HepG2 (cell line): ENCODE results near the gene SBK3. TPM values are rescaled to one million over a fixed set of nuclear protein-coding genes. Genes with fewer than 3 reads are reported as not detected.

ENCODE experiments used
- ATRX ChIP-seq: sonication (generic); formaldehyde crosslinking; IDR thresholded peaks from 2 replicates; pipeline ENCODE4 v1.4.0; 2020; ENCODE audit warnings: missing genetic modification reagents, borderline replicate concordance
- GATAD2A ChIP-seq: IDR thresholded peaks from 2 replicates; pipeline ENCODE4 v1.6.1; 2016
- MED1 ChIP-seq: sonication (generic); formaldehyde crosslinking; IDR thresholded peaks from 2 replicates; pipeline ENCODE4 v1.4.0; 2020; ENCODE audit warnings: missing genetic modification reagents
- MYC ChIP-seq: sonication (generic); formaldehyde crosslinking; IDR thresholded peaks from 2 replicates; pipeline ENCODE4 v1.9.0; 2021; ENCODE audit warnings: missing genetic modification reagents, borderline replicate concordance
- SKI ChIP-seq: fragments of 450-650 bp; IDR thresholded peaks from one replicate; pipeline ENCODE4 v1.6.1; 2018; ENCODE audit warnings: mild to moderate bottlenecking; ENCODE audit not compliant: partially characterized antibody
- SOX5 ChIP-seq: IDR thresholded peaks from 2 replicates; pipeline ENCODE4 v1.6.1; 2016; ENCODE audit warnings: borderline replicate concordance
- SOX6 ChIP-seq, 2 experiments: fragments of 450-650 bp in 1 of 2; sonication (generic) in 1 of 2; formaldehyde crosslinking in 1 of 2; IDR thresholded peaks; 2 replicates each; pipeline versions ENCODE4 v1.4.0 to v1.6.1; 2017 to 2020; ENCODE audit warnings: antibody characterized with exemption in 1 of 2, mild to moderate bottlenecking in 1 of 2, missing genetic modification reagents in 1 of 2
- polyA plus RNA-seq, 8 experiments: library from polyadenylated mRNA; depleted of rRNA in 3 of 8; stranded (reverse) in 7 of 8; unstranded in 1 of 8; fragments of >200 nt; fragmentation: Illumina TruSeq in 4 of 8; extraction: Trizol in 4 of 8; gene quantifications; 2 replicates each; pipeline versions ENCODE4 v1.2.1 to v1.2.3, GENCODE V29; 2011 to 2016; ENCODE audit warnings: low read depth in 4 of 8, missing spikeins in 1 of 8, mixed read lengths in 1 of 8; ENCODE audit not compliant: insufficient read depth in 1 of 8
- total RNA-seq, 5 experiments: library from RNA; depleted of rRNA; stranded (reverse); fragments of >200 nt; fragmentation: Illumina TruSeq; extraction: Trizol; gene quantifications; 2 replicates each; pipeline ENCODE4 v1.2.3, GENCODE V29; 2016; ENCODE audit warnings: low read depth in 1 of 5
- TF ChIP-seq, protein P1 (sequence below): sonication (generic); formaldehyde crosslinking; conservative IDR thresholded peaks from 2 replicates; pipeline ENCODE4 v1.4.0; 2020; ENCODE audit warnings: mild to moderate bottlenecking, missing genetic modification reagents, moderate library complexity
- TF ChIP-seq, protein P2 (sequence below): IDR thresholded peaks from 2 replicates; pipeline ENCODE4 v1.6.1; 2016; ENCODE audit warnings: mild to moderate bottlenecking
- TF ChIP-seq, protein P3 (sequence below): IDR thresholded peaks from 2 replicates; pipeline ENCODE4 v1.4.0; 2020; ENCODE audit warnings: mild to moderate bottlenecking, missing genetic modification reagents
- TF ChIP-seq, protein P4 (sequence below): sonication (generic); formaldehyde crosslinking; IDR thresholded peaks from 2 replicates; pipeline ENCODE4 v1.4.0; 2020; ENCODE audit warnings: missing genetic modification reagents, borderline replicate concordance
- TF ChIP-seq, protein P5 (sequence below): sonication (generic); formaldehyde crosslinking; IDR thresholded peaks from 2 replicates; pipeline ENCODE4 v1.5.1; 2020; ENCODE audit warnings: mild to moderate bottlenecking, missing genetic modification reagents, moderate library complexity

Gene SBK3
- total and polyA plus RNA-seq, 2 of the 13 experiments (the other 11 are each of a cell fraction or from before 2014, with no cell fraction given): 0.66 to 0.77 TPM

DNA sequence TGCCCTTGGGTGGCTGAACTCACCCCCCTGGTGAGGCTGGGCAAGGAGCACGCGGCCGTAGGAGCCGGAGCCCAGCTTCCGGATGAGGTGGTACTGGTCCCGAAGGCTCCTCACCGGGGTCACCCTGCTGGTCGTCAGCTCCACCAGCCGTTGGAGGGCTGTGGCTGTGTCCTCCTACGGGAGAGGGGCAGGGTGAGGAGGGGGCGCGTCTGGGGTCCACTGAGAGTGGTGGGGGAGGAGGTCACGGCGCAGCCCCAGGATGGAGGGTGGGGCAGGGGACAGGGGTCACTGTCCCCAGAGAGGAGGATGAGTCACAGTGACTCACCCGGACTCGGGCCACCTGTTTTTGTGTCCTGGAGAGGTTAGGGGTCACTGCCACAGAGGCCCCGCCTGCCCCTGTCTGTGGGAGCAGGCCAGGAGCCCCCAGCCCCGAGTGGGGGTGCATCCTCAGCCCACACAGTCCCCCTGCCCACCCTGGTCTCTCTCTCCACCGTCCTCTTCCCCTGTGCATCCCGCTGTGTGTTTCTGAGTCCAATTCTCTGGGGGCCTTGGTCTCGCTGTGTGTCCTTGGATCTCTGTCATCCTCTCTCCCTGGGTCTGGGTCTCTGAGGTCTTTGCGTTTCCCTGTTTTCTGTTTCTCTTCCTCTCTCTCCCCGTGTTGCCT lies 435 bp downstream of the SBK3 start (continued):
- TF ChIP-seq, protein P1, sequence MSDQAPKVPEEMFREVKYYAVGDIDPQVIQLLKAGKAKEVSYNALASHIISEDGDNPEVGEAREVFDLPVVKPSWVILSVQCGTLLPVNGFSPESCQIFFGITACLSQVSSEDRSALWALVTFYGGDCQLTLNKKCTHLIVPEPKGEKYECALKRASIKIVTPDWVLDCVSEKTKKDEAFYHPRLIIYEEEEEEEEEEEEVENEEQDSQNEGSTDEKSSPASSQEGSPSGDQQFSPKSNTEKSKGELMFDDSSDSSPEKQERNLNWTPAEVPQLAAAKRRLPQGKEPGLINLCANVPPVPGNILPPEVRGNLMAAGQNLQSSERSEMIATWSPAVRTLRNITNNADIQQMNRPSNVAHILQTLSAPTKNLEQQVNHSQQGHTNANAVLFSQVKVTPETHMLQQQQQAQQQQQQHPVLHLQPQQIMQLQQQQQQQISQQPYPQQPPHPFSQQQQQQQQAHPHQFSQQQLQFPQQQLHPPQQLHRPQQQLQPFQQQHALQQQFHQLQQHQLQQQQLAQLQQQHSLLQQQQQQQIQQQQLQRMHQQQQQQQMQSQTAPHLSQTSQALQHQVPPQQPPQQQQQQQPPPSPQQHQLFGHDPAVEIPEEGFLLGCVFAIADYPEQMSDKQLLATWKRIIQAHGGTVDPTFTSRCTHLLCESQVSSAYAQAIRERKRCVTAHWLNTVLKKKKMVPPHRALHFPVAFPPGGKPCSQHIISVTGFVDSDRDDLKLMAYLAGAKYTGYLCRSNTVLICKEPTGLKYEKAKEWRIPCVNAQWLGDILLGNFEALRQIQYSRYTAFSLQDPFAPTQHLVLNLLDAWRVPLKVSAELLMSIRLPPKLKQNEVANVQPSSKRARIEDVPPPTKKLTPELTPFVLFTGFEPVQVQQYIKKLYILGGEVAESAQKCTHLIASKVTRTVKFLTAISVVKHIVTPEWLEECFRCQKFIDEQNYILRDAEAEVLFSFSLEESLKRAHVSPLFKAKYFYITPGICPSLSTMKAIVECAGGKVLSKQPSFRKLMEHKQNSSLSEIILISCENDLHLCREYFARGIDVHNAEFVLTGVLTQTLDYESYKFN (CRISPR knock-in tag): peak; percentile 67
- TF ChIP-seq, protein P2, sequence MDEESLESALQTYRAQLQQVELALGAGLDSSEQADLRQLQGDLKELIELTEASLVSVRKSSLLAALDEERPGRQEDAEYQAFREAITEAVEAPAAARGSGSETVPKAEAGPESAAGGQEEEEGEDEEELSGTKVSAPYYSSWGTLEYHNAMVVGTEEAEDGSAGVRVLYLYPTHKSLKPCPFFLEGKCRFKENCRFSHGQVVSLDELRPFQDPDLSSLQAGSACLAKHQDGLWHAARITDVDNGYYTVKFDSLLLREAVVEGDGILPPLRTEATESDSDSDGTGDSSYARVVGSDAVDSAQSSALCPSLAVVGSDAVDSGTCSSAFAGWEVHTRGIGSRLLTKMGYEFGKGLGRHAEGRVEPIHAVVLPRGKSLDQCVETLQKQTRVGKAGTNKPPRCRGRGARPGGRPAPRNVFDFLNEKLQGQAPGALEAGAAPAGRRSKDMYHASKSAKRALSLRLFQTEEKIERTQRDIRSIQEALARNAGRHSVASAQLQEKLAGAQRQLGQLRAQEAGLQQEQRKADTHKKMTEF (CRISPR knock-in tag): peak; percentile 19; the same call in 1 of the 2 replicates
- TF ChIP-seq, protein P3, sequence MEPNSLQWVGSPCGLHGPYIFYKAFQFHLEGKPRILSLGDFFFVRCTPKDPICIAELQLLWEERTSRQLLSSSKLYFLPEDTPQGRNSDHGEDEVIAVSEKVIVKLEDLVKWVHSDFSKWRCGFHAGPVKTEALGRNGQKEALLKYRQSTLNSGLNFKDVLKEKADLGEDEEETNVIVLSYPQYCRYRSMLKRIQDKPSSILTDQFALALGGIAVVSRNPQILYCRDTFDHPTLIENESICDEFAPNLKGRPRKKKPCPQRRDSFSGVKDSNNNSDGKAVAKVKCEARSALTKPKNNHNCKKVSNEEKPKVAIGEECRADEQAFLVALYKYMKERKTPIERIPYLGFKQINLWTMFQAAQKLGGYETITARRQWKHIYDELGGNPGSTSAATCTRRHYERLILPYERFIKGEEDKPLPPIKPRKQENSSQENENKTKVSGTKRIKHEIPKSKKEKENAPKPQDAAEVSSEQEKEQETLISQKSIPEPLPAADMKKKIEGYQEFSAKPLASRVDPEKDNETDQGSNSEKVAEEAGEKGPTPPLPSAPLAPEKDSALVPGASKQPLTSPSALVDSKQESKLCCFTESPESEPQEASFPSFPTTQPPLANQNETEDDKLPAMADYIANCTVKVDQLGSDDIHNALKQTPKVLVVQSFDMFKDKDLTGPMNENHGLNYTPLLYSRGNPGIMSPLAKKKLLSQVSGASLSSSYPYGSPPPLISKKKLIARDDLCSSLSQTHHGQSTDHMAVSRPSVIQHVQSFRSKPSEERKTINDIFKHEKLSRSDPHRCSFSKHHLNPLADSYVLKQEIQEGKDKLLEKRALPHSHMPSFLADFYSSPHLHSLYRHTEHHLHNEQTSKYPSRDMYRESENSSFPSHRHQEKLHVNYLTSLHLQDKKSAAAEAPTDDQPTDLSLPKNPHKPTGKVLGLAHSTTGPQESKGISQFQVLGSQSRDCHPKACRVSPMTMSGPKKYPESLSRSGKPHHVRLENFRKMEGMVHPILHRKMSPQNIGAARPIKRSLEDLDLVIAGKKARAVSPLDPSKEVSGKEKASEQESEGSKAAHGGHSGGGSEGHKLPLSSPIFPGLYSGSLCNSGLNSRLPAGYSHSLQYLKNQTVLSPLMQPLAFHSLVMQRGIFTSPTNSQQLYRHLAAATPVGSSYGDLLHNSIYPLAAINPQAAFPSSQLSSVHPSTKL (CRISPR knock-in tag): peak; percentile 67
- no peak for TF ChIP-seq ATRX
- TF ChIP-seq, protein P4, sequence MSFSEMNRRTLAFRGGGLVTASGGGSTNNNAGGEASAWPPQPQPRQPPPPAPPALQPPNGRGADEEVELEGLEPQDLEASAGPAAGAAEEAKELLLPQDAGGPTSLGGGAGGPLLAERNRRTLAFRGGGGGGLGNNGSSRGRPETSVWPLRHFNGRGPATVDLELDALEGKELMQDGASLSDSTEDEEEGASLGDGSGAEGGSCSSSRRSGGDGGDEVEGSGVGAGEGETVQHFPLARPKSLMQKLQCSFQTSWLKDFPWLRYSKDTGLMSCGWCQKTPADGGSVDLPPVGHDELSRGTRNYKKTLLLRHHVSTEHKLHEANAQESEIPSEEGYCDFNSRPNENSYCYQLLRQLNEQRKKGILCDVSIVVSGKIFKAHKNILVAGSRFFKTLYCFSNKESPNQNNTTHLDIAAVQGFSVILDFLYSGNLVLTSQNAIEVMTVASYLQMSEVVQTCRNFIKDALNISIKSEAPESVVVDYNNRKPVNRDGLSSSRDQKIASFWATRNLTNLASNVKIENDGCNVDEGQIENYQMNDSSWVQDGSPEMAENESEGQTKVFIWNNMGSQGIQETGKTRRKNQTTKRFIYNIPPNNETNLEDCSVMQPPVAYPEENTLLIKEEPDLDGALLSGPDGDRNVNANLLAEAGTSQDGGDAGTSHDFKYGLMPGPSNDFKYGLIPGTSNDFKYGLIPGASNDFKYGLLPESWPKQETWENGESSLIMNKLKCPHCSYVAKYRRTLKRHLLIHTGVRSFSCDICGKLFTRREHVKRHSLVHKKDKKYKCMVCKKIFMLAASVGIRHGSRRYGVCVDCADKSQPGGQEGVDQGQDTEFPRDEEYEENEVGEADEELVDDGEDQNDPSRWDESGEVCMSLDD (CRISPR knock-in tag): peak; percentile 50; the same call in 1 of the 2 replicates
- TF ChIP-seq MED1: peak; percentile 53
- peak; percentile 72 for TF ChIP-seq SKI
- TF ChIP-seq, protein P5, sequence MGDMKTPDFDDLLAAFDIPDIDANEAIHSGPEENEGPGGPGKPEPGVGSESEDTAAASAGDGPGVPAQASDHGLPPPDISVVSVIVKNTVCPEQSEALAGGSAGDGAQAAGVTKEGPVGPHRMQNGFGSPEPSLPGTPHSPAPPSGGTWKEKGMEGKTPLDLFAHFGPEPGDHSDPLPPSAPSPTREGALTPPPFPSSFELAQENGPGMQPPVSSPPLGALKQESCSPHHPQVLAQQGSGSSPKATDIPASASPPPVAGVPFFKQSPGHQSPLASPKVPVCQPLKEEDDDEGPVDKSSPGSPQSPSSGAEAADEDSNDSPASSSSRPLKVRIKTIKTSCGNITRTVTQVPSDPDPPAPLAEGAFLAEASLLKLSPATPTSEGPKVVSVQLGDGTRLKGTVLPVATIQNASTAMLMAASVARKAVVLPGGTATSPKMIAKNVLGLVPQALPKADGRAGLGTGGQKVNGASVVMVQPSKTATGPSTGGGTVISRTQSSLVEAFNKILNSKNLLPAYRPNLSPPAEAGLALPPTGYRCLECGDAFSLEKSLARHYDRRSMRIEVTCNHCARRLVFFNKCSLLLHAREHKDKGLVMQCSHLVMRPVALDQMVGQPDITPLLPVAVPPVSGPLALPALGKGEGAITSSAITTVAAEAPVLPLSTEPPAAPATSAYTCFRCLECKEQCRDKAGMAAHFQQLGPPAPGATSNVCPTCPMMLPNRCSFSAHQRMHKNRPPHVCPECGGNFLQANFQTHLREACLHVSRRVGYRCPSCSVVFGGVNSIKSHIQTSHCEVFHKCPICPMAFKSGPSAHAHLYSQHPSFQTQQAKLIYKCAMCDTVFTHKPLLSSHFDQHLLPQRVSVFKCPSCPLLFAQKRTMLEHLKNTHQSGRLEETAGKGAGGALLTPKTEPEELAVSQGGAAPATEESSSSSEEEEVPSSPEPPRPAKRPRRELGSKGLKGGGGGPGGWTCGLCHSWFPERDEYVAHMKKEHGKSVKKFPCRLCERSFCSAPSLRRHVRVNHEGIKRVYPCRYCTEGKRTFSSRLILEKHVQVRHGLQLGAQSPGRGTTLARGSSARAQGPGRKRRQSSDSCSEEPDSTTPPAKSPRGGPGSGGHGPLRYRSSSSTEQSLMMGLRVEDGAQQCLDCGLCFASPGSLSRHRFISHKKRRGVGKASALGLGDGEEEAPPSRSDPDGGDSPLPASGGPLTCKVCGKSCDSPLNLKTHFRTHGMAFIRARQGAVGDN (CRISPR knock-in tag): peak; percentile 76
- TF ChIP-seq GATAD2A: peak; percentile 62
- peak; percentile 30; the same call in 1 of the 2 replicates for TF ChIP-seq SOX5 (CRISPR knock-in tag)
- TF ChIP-seq MYC: peak; percentile 20; the same call in 1 of the 2 replicates
- TF ChIP-seq SOX6 (IDR thresholded peaks at IDR 0.05): no peak
- peak; percentile 45 for TF ChIP-seq SOX6 (CRISPR knock-in tag; IDR thresholded peaks at IDR 0.05)
